Superior temporal gyrus (tissue), 1 donor: ENCODE data around the gene NSD2.
"Not testable (repeated sequence)": the region's sequence is repeated elsewhere in the genome, so short reads cannot be mapped to it uniquely, and the experiment has no call there.

Experiments
- DNase-seq: peaks from one replicate; pipeline ENCODE4 v3.0.0-alpha.2; 2016; ENCODE audit errors: extremely low spot score

NSD2 gene

GRCh38 chr4:1899149-1900086 is 28.2 kb downstream of the NSD2 start:
- DNase-seq = peak; percentile 87

DNA sequence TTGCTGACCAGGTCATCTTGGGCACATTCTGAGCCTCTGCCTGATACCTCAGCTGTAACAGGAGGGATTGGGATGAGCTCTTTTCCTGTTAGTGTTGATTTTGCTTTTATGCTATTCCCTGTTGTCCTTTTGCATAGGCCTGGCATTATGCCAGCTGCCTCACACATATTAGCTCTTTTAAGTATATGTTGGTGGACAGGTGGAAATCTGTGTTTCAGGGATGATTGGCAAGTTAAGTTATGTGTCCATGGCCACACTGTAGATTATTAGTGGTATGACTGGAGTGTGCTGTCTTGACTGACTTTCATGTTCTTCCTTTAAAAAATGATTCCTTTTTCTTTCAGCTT is 28.9 kb downstream of the NSD2 start:
- no peak for DNase-seq

DNA sequence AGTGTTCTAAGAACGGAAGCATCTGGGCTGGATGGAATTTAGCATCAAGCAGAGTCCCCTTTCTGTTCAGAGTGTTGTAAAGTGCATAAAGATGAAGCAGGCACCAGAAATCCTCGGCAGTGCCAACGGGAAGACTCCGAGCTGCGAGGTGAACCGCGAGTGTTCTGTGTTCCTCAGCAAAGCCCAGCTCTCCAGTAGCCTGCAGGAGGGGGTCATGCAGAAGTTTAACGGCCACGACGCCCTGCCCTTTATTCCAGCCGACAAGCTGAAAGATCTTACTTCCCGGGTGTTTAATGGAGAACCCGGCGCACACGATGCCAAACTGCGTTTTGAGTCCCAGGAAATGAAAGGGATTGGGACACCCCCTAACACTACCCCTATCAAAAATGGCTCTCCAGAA is 29.4 kb downstream of the NSD2 start:
- DNase-seq = no peak

GRCh38 chr4:1901127-1901526 is 29.9 kb downstream of the NSD2 start:
- no peak for DNase-seq

GRCh38 chr4:1902243-1902642 is 31.1 kb downstream of the NSD2 start:
- no peak for DNase-seq

GRCh38 chr4:1903035-1903434 is 31.8 kb downstream of the NSD2 start:
- DNase-seq = no peak

GRCh38 chr4:1904042-1904441 is 32.8 kb downstream of the NSD2 start:
- no peak for DNase-seq

DNA sequence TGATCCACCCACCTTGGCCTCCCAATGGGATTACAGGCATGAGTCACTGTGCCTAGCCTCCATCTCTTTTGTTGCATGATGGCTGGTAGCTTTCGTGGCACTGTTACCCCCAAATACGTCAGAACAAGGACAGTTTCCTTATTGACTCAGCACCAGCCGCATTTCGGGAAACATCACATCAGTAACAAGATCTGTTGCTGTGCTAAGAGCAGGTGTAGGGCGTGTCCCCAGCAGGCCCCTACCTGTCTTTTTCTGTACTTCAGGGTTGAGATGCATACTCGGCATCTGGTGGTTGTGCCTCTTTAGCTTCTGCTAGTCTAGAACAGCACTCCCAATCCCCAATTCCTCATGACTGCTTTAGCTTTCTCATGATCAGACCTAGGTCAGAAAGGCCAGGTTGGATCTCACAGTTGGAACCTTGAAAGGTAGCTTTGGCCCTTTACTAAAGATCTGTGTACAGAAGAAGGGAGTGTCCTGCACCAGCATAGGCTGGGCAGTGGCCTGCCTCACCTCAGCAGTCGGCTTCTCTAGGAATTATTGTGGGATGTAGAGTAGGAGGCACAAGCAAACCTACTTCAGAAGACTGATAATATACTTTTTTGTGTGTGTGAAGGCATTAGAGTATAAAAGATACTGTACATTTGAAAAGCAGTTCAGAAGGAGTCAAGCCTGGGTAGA is 36.8 kb downstream of the NSD2 start:
- DNase-seq = no peak

DNA sequence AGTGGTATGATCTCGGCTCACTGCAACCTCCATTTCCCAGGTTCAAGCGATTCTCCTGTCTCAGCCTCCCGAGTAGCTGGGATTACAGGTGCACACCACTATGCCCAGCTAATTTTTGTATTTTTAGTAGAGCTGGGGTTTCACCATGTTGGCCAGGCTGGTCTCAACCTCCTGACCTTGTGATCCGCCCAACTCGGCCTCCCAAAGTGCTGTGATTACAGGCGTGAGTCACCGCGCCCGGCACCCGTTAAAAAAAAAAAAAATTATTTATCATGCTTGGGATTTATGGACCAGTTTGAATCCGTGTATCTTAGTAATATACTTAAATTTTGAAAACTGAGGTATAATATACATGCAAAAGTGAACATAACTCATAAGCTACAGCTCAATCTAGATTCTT is 38.5 kb downstream of the NSD2 start:
- not testable (repeated sequence) for DNase-seq

DNA sequence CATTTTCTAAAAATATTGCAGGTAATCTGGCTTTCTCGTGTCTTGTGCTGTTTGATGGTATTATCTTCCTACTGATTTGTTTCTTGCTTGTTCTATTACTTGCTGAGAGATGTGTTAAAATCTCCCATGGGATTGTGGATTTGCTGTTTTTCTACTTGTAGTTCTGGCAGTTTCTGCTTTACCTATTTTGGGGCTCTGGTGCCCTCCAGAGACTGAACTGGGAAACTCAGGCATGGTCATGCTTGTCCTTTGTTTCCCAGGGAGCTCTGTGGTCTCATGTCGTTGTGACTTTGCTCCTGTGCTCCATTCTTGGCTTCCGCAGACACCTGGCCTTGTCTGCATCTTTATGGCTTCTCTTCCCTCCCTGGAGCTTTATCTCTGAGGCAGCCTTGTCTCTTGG is 39.5 kb downstream of the NSD2 start:
- DNase-seq = peak; percentile 74

DNA sequence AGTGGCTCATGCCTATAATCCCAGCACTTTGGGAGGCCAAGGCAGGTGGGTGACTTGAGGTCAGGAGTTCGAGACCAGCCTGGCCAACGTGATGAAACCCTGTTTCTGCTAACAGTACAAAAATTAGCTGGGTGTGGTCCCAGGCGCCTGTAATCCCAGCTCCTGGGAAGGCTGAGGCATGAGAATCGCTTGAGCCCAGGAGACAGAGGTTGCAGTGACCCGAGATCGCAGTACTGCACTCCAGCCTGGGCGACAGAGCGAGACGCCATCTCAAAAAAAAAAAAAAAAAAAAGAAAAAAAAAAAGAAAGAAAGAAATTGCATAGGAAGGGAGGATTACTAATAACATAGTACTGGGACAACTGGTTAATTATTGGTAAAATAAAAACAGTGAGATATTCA is 40.1 kb downstream of the NSD2 start:
- DNase-seq = not testable (repeated sequence)

GRCh38 chr4:1922821-1923220 is 51.6 kb downstream of the NSD2 start:
- no peak for DNase-seq

GRCh38 chr4:1927675-1928074 is 56.5 kb downstream of the NSD2 start:
- no peak for DNase-seq

DNA sequence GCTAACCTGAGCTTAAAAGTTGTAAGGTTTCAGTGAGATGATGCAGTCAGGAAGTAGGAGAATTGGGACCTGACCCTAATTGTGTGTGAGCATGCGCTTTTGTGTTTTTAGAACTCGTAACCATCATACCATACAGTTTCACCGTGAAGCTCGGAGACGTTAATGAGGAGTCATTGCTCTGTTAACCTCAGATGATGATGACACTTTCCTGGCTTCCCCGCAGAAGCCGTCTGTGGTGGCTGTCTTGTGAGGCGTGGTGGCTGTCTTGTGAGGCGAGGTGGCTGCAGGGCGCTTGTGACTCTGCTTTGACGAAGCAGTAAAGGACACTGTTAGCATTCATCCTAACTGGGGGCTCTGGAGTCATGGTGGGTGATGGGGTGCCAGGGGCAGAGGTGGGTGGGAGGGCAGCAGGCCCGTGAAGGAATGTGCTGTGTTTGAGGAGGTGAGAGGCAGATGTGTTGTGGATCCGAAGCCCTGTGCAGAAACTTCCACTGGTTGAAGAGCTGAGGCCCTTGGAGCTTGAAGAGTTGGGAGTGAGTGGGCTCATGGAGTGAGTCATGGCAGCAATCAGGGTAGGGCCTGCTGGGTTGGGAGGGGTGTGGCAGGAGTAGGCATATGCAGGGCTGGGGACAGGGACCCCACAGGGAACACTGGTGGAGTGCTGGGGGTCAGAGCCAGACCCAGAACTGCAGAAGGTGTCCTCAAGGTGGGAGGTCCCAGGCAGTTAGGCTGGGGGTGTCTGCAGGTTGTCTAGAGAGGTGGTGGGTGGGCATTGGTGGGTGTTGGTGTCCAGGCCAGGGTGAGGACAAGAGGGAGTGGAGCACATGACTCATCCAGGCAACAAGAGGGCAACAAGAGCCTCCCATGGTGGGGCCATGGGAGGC is 57.4 kb downstream of the NSD2 start:
- DNase-seq = no peak

DNA sequence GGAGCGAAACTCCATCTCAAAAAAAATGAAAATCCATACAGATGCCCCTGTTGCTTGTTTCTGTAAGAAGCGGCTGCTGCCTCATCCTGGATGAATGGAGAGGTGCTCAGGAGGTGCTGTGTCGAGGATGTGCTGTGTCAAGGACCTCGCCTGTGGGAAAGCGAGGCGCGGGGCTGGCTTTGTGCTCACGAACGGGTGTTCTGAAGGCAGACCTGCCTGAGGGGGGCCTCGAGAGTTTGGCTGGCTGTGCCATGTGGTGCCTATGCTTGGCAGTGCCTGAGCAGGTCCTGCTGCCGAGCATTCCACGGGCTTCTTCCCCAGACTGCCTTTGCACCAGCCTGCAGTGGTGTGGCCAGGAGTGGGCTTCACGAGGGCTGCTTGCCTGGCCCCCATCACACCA is 61.5 kb downstream of the NSD2 start:
- DNase-seq = no peak

DNA sequence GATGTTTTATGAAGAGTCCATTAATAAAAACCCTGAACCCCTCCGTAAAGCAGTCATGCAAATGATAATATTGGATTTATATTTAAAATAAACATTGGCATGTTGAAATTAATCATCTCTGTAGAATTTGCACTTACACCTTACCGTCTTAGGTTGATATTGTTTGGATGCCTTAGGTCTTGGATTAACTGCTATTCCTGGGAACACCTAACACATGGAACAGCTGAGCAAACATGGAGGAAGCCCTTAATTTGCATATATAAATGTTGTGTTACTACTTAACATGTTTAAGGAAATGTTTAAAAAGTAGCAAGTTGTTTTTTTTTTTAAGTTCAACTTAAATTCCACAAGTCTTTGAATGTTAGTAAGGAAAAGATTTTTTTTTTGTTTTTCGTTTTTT is 62.5 kb downstream of the NSD2 start:
- no peak for DNase-seq

- no peak for DNase-seq
Observed at GRCh38 chr4:1937550-1937949, 66.4 kb downstream of the NSD2 start.

GRCh38 chr4:1938027-1938426 is 66.8 kb downstream of the NSD2 start:
- DNase-seq = no peak

- peak; percentile 12 for DNase-seq
Observed at GRCh38 chr4:1939664-1940509, 68.7 kb downstream of the NSD2 start.

GRCh38 chr4:1940566-1940965 is 69.4 kb downstream of the NSD2 start:
- no peak for DNase-seq

GRCh38 chr4:1943928-1944327 is 72.7 kb downstream of the NSD2 start:
- no peak for DNase-seq
